OCI-LY7 (cell line): ENCODE data around the gene VPS8. TPM values are rescaled to one million over a fixed set of nuclear protein-coding genes. Genes with fewer than 3 reads are reported as not detected.
A peak's percentile ranks its signal among the peaks of the same experiment; 100 is the strongest.

Experiments
- BruUV-seq: library from RNA; stranded (reverse); fragments of 400-500 nt; replicated peaks from 2 replicates; lab custom pipeline; 2021; lab: Mats Ljungman, UMichigan
- CTCF ChIA-PET: fragments of 300-600 bp; sonication (Branson Sonifier 250); formaldehyde crosslinking; loops from one replicate; lab custom pipeline; 2022; ENCODE audit warnings: antibody characterized with exemption; ENCODE audit not compliant: unreplicated experiment; lab: Charles Lee
- POLR2A ChIA-PET: fragments of 300-600 bp; sonication (Branson Sonifier 250); formaldehyde crosslinking; loops from one replicate; lab custom pipeline; 2022; ENCODE audit warnings: antibody characterized with exemption; lab: Charles Lee
- DNase-seq: peaks from one replicate; pipeline ENCODE4 v3.0.0-alpha.2; 2015; ENCODE audit warnings: low spot score
- H2AFZ ChIP-seq: fragments of 200-600 bp; sonication (generic), shearing (Covaris generic); 2 replicates; pipeline ENCODE4 v1.6.1; 2014; ENCODE audit warnings: mild to moderate bottlenecking, antibody characterized with exemption, low read length, moderate library complexity
- H3K27ac ChIP-seq: fragments of 200-600 bp; sonication (generic); 2 replicates; pipeline ENCODE4 v1.5.1; 2014; ENCODE audit warnings: mixed run types, low read depth, mild to moderate bottlenecking, moderate library complexity, low read length, inconsistent platforms; ENCODE audit not compliant: poor library complexity, severe bottlenecking
- H3K36me3 ChIP-seq: fragments of 200-600 bp; sonication (generic); 2 replicates; pipeline ENCODE4 v1.6.1; 2014; ENCODE audit warnings: mild to moderate bottlenecking, antibody characterized with exemption, low read length, moderate library complexity, mixed read lengths; ENCODE audit not compliant: insufficient read depth
- H3K4me1 ChIP-seq: fragments of 200-600 bp; sonication (generic); 2 replicates; pipeline ENCODE4 v1.5.1; 2014; ENCODE audit warnings: mild to moderate bottlenecking, low read length; ENCODE audit not compliant: insufficient read depth, poor library complexity, severe bottlenecking
- H3K4me2 ChIP-seq: fragments of 200-600 bp; sonication (generic); 2 replicates; pipeline ENCODE4 v1.6.1; 2014; ENCODE audit warnings: mild to moderate bottlenecking, low read length
- H3K4me3 ChIP-seq: fragments of 200-600 bp; sonication (generic); 2 replicates; pipeline ENCODE4 v1.5.1; 2014; ENCODE audit warnings: mild to moderate bottlenecking, low read depth, low read length; ENCODE audit not compliant: poor library complexity, severe bottlenecking
- H3K79me2 ChIP-seq: fragments of 200-600 bp; sonication (generic); 2 replicates; pipeline ENCODE4 v1.6.1; 2016; ENCODE audit warnings: low read depth, mild to moderate bottlenecking, low read length, moderate library complexity, mixed read lengths; ENCODE audit not compliant: insufficient read depth
- H3K9me2 ChIP-seq: fragments of 200-600 bp; sonication (generic); 2 replicates; pipeline ENCODE4 v1.6.1; 2016; ENCODE audit warnings: mild to moderate bottlenecking, low read length, mixed read lengths; ENCODE audit not compliant: insufficient read depth
- H3K9me3 ChIP-seq: fragments of 200-600 bp; sonication (generic); 2 replicates; pipeline ENCODE4 v1.6.1; 2014; ENCODE audit warnings: mild to moderate bottlenecking, mixed run types, low read length, mixed read lengths
- H4K20me1 ChIP-seq: fragments of 200-600 bp; sonication (generic); 2 replicates; pipeline ENCODE4 v1.6.1; 2014; ENCODE audit warnings: mild to moderate bottlenecking, antibody characterized with exemption, low read length, moderate library complexity, mixed read lengths; ENCODE audit not compliant: insufficient read depth
- EZH2phosphoT487 ChIP-seq: fragments of 200-600 bp; sonication (generic); IDR thresholded peaks from 2 replicates; pipeline ENCODE4 v1.6.1; 2018; ENCODE audit warnings: low read depth, borderline replicate concordance, mild to moderate bottlenecking, mixed run types, antibody characterized with exemption, low read length, moderate library complexity, mixed read lengths
- intact Hi-C: fragments of 100-400 bp; cut with micrococcal nuclease; formaldehyde crosslinking; loops from one replicate; pipeline ENCODE4 v1.10.0; 2022; ENCODE audit not compliant: unreplicated experiment
- total RNA-seq, 2 experiments: library from RNA; depleted of rRNA in 1 of 2; stranded (reverse); fragments of >200 nt in 1 of 2; shearing (Covaris generic) in 1 of 2; gene quantifications; 2 replicates each; pipeline ENCODE4 v1.2.3, GENCODE V29; 2014 to 2022
- TF ChIP-seq, protein P1 (sequence below): fragments of 200-600 bp; sonication (generic); conservative IDR thresholded peaks from 2 replicates; pipeline ENCODE4 v1.5.1; 2014; ENCODE audit warnings: mild to moderate bottlenecking, antibody characterized with exemption, low read length, moderate library complexity, mixed read lengths

VPS8 gene
- total RNA-seq, 2 experiments from 2014 or later: 33.5 to 44.9 TPM

DNA sequence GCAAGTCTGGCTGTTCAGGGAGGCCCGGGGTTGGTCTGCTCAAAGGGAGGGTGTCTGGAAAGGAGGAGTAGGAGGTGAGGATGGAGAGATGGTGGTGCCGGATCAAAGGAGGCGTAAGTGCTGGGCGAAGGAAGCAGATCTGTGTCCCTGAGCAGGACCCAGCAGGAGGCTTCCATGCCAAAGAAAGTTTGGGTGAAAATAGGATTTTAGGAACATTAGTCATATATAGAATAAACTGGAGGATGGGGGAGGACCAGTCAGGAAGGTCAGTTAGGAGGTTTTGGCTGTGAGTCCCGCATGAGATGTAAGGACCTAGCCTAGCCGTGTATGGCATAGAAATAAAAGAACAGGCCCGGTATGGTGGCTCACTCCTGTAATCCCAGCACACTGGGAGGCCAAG, 28.6 kb upstream of the VPS8 start:
- TF ChIP-seq, protein P1, sequence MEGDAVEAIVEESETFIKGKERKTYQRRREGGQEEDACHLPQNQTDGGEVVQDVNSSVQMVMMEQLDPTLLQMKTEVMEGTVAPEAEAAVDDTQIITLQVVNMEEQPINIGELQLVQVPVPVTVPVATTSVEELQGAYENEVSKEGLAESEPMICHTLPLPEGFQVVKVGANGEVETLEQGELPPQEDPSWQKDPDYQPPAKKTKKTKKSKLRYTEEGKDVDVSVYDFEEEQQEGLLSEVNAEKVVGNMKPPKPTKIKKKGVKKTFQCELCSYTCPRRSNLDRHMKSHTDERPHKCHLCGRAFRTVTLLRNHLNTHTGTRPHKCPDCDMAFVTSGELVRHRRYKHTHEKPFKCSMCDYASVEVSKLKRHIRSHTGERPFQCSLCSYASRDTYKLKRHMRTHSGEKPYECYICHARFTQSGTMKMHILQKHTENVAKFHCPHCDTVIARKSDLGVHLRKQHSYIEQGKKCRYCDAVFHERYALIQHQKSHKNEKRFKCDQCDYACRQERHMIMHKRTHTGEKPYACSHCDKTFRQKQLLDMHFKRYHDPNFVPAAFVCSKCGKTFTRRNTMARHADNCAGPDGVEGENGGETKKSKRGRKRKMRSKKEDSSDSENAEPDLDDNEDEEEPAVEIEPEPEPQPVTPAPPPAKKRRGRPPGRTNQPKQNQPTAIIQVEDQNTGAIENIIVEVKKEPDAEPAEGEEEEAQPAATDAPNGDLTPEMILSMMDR: no peak
- no peak for TF ChIP-seq EZH2phosphoT487
- POLR2A ChIA-PET: no interaction called here
- Histone ChIP-seq H3K9me2 (no peaks in the 10 kb centered on the region), H2AFZ (no peak overlapping the region), H3K79me2 (no peaks in the 10 kb centered on the region), H3K36me3 (no peaks in the 10 kb centered on the region), H3K4me3 (no peak overlapping the region), H4K20me1 (no peaks in the 10 kb centered on the region), H3K4me1 (peaks cover 9% of the 10 kb centered on the region), H3K4me2 (no peak overlapping the region), H3K9me3 (no peaks in the 10 kb centered on the region), H3K27ac (no peak overlapping the region)
- intact Hi-C loops: no loop called here
- no peak for DNase-seq
- BruUV-seq: no TSS peak
- CTCF ChIA-PET: no interaction called here

DNA sequence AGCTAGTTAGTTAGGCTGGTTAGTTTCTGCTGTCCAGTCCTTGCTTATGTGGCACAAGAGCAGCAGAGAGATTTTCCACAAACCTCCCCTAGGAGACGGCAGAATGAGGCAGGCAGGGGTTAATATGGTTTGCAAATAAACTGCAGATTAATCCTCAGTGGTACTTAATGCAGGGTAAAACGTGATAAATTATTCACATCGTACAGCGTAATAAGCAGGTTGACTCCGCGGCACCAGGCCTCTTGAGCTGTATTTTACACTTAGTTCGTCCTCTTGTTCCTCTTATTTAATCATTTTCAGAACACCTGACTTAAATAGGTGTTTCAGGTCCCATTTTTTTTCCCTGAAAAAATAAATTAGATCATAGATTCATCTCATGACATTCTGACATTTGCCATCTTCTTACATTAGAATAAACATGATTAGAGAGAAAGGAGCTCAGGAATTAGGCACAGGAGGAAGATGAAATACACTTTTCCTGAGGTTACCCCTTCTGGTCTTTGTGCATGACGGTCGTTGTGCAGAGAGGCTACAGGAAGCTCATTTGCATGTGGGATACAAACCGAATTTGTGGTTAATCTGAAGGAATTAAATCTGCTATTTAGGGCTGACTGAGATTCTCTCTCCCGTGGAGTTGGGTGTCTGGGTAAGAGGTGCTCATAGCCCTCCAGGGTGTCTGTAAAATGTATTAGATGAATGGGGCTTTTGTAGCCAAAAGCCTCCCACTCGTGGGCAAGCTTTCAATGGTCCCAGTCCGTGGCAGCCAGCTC, 27.1 kb upstream of the VPS8 start:
- Histone ChIP-seq H2AFZ (no peak overlapping the region), H3K27ac (no peak overlapping the region), H3K36me3 (no peaks in the 10 kb centered on the region), H3K79me2 (no peaks in the 10 kb centered on the region), H3K9me3 (no peaks in the 10 kb centered on the region), H3K4me1 (peaks cover 9% of the 10 kb centered on the region), H3K9me2 (no peaks in the 10 kb centered on the region), H3K4me2 (peak overlapping the region; percentile 25; the same call in 1 of the 2 replicates), H3K4me3 (no peak overlapping the region), H4K20me1 (no peaks in the 10 kb centered on the region)
- POLR2A ChIA-PET: interaction anchor here (0.6 to 1.4 kb wide), 2 partner anchors 10 to 24 kb away, joined by 3 read pairs; no protein-coding TSS in a partner anchor
- BruUV-seq: no TSS peak
- DNase-seq: no peak
- CTCF ChIA-PET: no interaction called here
- TF ChIP-seq, protein P1: no peak
- TF ChIP-seq EZH2phosphoT487: no peak
- intact Hi-C loops: no loop called here

- Histone ChIP-seq H3K4me3 (no peak overlapping the region), H3K79me2 (no peaks in the 10 kb centered on the region), H2AFZ (no peak overlapping the region), H3K4me1 (peaks cover 9% of the 10 kb centered on the region), H3K9me3 (no peaks in the 10 kb centered on the region), H3K27ac (no peak overlapping the region), H3K4me2 (no peak overlapping the region), H3K36me3 (no peaks in the 10 kb centered on the region), H4K20me1 (no peaks in the 10 kb centered on the region), H3K9me2 (no peaks in the 10 kb centered on the region)
- TF ChIP-seq EZH2phosphoT487: no peak
- TF ChIP-seq, protein P1: no peak
- BruUV-seq: no TSS peak
- ChIA-PET POLR2A (interaction anchor here (1.4 kb wide), 1 partner anchor 23 kb away, joined by 3 read pairs; no protein-coding TSS in a partner anchor), CTCF (no interaction called here)
- intact Hi-C loops: no loop called here
- DNase-seq: no peak
Observed at GRCh38 chr3:184785890-184786279, 26.1 kb upstream of the VPS8 start.
